ENCODE data around the gene CFB.
A peak's percentile ranks its signal among the peaks of the same experiment; 100 is the strongest.

The CFB gene

GRCh38 chr6:31899882-31900722 lies 45.8 kb upstream of the CFB start:
- 86% methylated on average over 31 of the region's 49 CpGs for WGBS (ENCODE audit: insufficient coverage)
- Histone ChIP-seq H3K27ac (ENCODE audit: insufficient read depth in 1 of 2, low read depth in 1 of 2, low read length in 2 of 2, poor library complexity in 1 of 2, severe bottlenecking in 2 of 2) (no peak overlapping the region), H3K4me3 (ENCODE audit: control insufficient read depth in 1 of 7, extremely low read depth in 1 of 7, insufficient read depth in 4 of 7, low read depth in 2 of 7, low read length in 6 of 7) (no peak overlapping the region), H3K9me3 (ENCODE audit: control extremely low read depth in 1 of 5, control insufficient read depth in 4 of 5, insufficient read depth in 2 of 5, low read depth in 1 of 5, low read length in 4 of 5) (no peaks in the 10 kb centered on the region), H3K36me3 (ENCODE audit: control insufficient read depth in 4 of 4, insufficient read depth in 4 of 4, low read length in 3 of 4) (peaks cover 0 to 16% (median 6%) of the 10 kb centered on the region in 4 experiments), H3K27me3 (replicated peaks in 2 of 5; ENCODE audit: control insufficient read depth in 4 of 5, insufficient read depth in 5 of 5, low read length in 4 of 5) (no peaks in the 10 kb centered on the region), H3K4me1 (ENCODE audit: control extremely low read depth in 1 of 4, control insufficient read depth in 4 of 4, insufficient read depth in 4 of 4, low read length in 3 of 4) (peaks cover 4 to 52% (median 40%) of the 10 kb centered on the region in 4 experiments)
- ChIA-PET CTCF (interaction anchor here (1.1 kb wide), 1 partner anchor 23 kb away, joined by 3 read pairs; no protein-coding TSS in a partner anchor), POLR2A (no interaction called here)
- DNase-seq: peak in 1 of 3 donors; percentile 26

- Histone ChIP-seq H3K27me3 (replicated peaks in 2 of 5; ENCODE audit: control insufficient read depth in 4 of 5, insufficient read depth in 5 of 5, low read length in 4 of 5) (no peaks in the 10 kb centered on the region), H3K36me3 (ENCODE audit: control insufficient read depth in 4 of 4, insufficient read depth in 4 of 4, low read length in 3 of 4) (peaks cover 0 to 7% (median 2%) of the 10 kb centered on the region in 4 experiments), H3K4me3 (ENCODE audit: control insufficient read depth in 1 of 7, extremely low read depth in 1 of 7, insufficient read depth in 4 of 7, low read depth in 2 of 7, low read length in 6 of 7) (peak overlapping the region; percentile 18 to 84 (median 61)), H3K9me3 (ENCODE audit: control extremely low read depth in 1 of 5, control insufficient read depth in 4 of 5, insufficient read depth in 2 of 5, low read depth in 1 of 5, low read length in 4 of 5) (no peaks in the 10 kb centered on the region), H3K4me1 (ENCODE audit: control extremely low read depth in 1 of 4, control insufficient read depth in 4 of 4, insufficient read depth in 4 of 4, low read length in 3 of 4) (peaks cover 4 to 52% (median 39%) of the 10 kb centered on the region in 4 experiments), H3K27ac (ENCODE audit: insufficient read depth in 1 of 2, low read depth in 1 of 2, low read length in 2 of 2, poor library complexity in 1 of 2, severe bottlenecking in 2 of 2) (peak overlapping the region in 1 of 2 experiments; percentile 77)
- ChIA-PET CTCF (interaction anchor here (1.1 kb wide), 1 partner anchor 22 kb away, joined by 3 read pairs; no protein-coding TSS in a partner anchor), POLR2A (no interaction called here)
- no peak for DNase-seq
- WGBS (ENCODE audit: insufficient coverage): 77% methylated on average over 24 of the region's 29 CpGs
Observed at GRCh38 chr6:31900917-31901414, 44.9 kb upstream of the CFB start.

DNA sequence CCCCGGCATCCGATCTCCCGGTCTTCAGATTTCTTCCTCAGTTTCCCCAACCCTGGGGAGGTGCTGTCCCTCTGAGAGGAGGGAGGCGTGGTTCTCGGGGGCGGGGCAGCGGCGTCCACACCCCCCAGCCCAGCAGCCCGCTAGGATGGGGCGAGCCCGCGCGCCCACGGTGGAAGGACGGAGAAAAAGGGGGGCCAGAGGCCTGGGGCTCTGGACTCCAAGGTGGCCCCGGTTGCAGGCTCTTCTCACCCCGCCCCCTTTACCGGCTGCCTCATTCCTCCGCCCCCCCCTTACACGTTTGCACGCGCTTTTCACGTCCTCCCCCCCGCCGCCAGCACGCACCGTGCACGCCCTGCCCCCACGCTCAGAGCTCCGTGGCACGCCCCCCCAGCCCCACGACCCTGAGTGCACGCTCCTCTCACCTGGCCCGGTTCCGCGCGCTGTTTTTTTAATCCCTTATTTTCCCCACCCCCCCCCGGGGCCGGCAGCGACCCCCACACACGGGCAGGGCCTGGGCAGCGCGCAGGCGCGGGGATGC lies 44.4 kb upstream of the CFB start:
- 0% methylated on average over 14 of the region's 45 CpGs for WGBS (ENCODE audit: insufficient coverage)
- peak; percentile 40 to 73 (median 68) for DNase-seq
- H3K27me3 ChIP-seq (replicated peaks in 2 of 5; ENCODE audit: control insufficient read depth in 4 of 5, insufficient read depth in 5 of 5, low read length in 4 of 5): no peaks in the 10 kb centered on the region
- H3K9me3 ChIP-seq (ENCODE audit: control extremely low read depth in 1 of 5, control insufficient read depth in 4 of 5, insufficient read depth in 2 of 5, low read depth in 1 of 5, low read length in 4 of 5): no peaks in the 10 kb centered on the region
- peak overlapping the region; percentile 18 to 84 (median 75) for H3K4me3 ChIP-seq (ENCODE audit: control insufficient read depth in 1 of 7, extremely low read depth in 1 of 7, insufficient read depth in 4 of 7, low read depth in 2 of 7, low read length in 6 of 7)
- H3K4me1 ChIP-seq (ENCODE audit: control extremely low read depth in 1 of 4, control insufficient read depth in 4 of 4, insufficient read depth in 4 of 4, low read length in 3 of 4): peaks cover 4 to 47% (median 36%) of the 10 kb centered on the region in 4 experiments
- H3K36me3 ChIP-seq (ENCODE audit: control insufficient read depth in 4 of 4, insufficient read depth in 4 of 4, low read length in 3 of 4): peaks cover 0 to 4% (median 0%) of the 10 kb centered on the region in 4 experiments
- H3K27ac ChIP-seq (ENCODE audit: insufficient read depth in 1 of 2, low read depth in 1 of 2, low read length in 2 of 2, poor library complexity in 1 of 2, severe bottlenecking in 2 of 2): peak overlapping the region; percentile 40 to 77
- CTCF ChIA-PET: no interaction called here
- POLR2A ChIA-PET: interaction anchor here (1.2 kb wide), 1 partner anchor 70 kb away, joined by 3 read pairs; the partner anchor contains the start of gene DXO

- ChIA-PET CTCF (interaction anchor here (0.6 to 3.0 kb wide), 3 partner anchors 14 to 77 kb away, joined by 3 to 12 read pairs (median 8); no protein-coding TSS in a partner anchor), POLR2A (interaction anchor here (0.6 to 1.2 kb wide), 2 partner anchors 25 to 70 kb away, joined by 3 read pairs; partner anchors contain the start of genes C2 and DXO)
Observed at GRCh38 chr6:31901953-31902643, 43.8 kb upstream of the CFB start, which contains the start of gene ZBTB12. ZBTB12 (minus strand) TSS chr6:31902086; CDS start chr6:31901305, 781 bp downstream.

DNA sequence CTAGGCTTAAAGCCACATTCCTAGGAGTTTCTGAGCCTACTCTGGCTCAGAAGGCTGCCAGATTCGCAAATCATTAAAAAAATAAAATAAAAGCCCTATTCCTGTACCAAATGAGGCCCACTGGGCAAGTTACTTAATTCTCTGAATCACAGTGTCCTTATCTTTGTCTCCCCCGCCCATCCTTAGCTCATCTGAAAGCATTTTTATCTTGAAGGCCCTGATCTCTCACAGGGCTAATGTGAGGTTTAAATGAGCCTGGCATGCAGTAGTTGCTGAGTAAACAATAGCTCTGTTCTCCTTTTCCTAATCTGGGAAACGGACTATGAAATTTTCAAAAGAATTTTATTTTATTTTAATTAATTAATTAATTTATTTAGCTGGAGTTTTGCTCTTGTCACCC lies 41.9 kb upstream of the CFB start:
- H3K36me3 ChIP-seq (ENCODE audit: control insufficient read depth in 4 of 4, insufficient read depth in 4 of 4, low read length in 3 of 4): peaks cover 0 to 4% (median 0%) of the 10 kb centered on the region in 4 experiments
- peaks cover 2 to 42% (median 22%) of the 10 kb centered on the region in 4 experiments for H3K4me1 ChIP-seq (ENCODE audit: control extremely low read depth in 1 of 4, control insufficient read depth in 4 of 4, insufficient read depth in 4 of 4, low read length in 3 of 4)
- 100% methylated on average over 1 of the region's 3 CpGs for WGBS (ENCODE audit: insufficient coverage)
- ChIA-PET POLR2A (no interaction called here), CTCF (interaction anchor here (2.2 to 3.0 kb wide), 2 partner anchors 16 to 17 kb away, joined by 8 to 12 read pairs; no protein-coding TSS in a partner anchor)
- DNase-seq: no peak
- no peak overlapping the region for H3K27ac ChIP-seq (ENCODE audit: insufficient read depth in 1 of 2, low read depth in 1 of 2, low read length in 2 of 2, poor library complexity in 1 of 2, severe bottlenecking in 2 of 2)
- H3K4me3 ChIP-seq (ENCODE audit: control insufficient read depth in 1 of 7, extremely low read depth in 1 of 7, insufficient read depth in 4 of 7, low read depth in 2 of 7, low read length in 6 of 7): no peak overlapping the region
- H3K9me3 ChIP-seq (ENCODE audit: control extremely low read depth in 1 of 5, control insufficient read depth in 4 of 5, insufficient read depth in 2 of 5, low read depth in 1 of 5, low read length in 4 of 5): no peaks in the 10 kb centered on the region
- H3K27me3 ChIP-seq (replicated peaks in 2 of 5; ENCODE audit: control insufficient read depth in 4 of 5, insufficient read depth in 5 of 5, low read length in 4 of 5): no peaks in the 10 kb centered on the region

More at GRCh38 chr6:31901953-31902643, 43.8 kb upstream of the CFB start, which contains the start of gene ZBTB12:
- peaks cover 0 to 4% (median 0%) of the 10 kb centered on the region in 4 experiments for H3K36me3 ChIP-seq (ENCODE audit: control insufficient read depth in 4 of 4, insufficient read depth in 4 of 4, low read length in 3 of 4)
- H3K4me3 ChIP-seq (ENCODE audit: control insufficient read depth in 1 of 7, extremely low read depth in 1 of 7, insufficient read depth in 4 of 7, low read depth in 2 of 7, low read length in 6 of 7): peak within 1 kb of the TSS; percentile 50 to 84 (median 75)
- peak; percentile 91 to 97 (median 96) for DNase-seq
- no peaks in the 10 kb centered on the region for H3K27me3 ChIP-seq (replicated peaks in 2 of 5; ENCODE audit: control insufficient read depth in 4 of 5, insufficient read depth in 5 of 5, low read length in 4 of 5)
- peak within 1 kb of the TSS; percentile 40 to 77 for H3K27ac ChIP-seq (ENCODE audit: insufficient read depth in 1 of 2, low read depth in 1 of 2, low read length in 2 of 2, poor library complexity in 1 of 2, severe bottlenecking in 2 of 2)
- H3K4me1 ChIP-seq (ENCODE audit: control extremely low read depth in 1 of 4, control insufficient read depth in 4 of 4, insufficient read depth in 4 of 4, low read length in 3 of 4): peaks cover 4 to 44% (median 34%) of the 10 kb centered on the region in 4 experiments
- no peaks in the 10 kb centered on the region for H3K9me3 ChIP-seq (ENCODE audit: control extremely low read depth in 1 of 5, control insufficient read depth in 4 of 5, insufficient read depth in 2 of 5, low read depth in 1 of 5, low read length in 4 of 5)
- WGBS (ENCODE audit: insufficient coverage): 0% methylated on average over 27 of the region's 77 CpGs

DNA sequence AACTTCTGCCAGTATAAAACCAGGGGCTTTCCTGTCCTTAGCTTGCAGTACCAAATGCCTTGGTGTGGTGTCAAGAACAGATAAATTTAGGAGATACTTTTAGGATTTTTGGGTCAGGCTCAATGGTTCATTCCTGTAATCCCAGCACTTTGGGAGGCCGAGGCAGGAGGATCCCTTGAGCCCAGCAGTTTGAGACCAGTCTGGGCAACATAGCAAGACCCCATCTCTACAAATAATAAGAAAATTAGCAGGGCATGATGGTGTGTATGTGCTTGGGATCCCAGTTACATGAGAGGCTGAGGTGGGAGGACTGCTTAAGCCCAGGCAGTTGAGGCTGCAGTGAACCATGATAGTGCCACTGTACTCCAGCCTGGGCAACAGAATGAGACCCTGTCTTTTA lies 40.9 kb upstream of the CFB start:
- Histone ChIP-seq H3K36me3 (ENCODE audit: control insufficient read depth in 4 of 4, insufficient read depth in 4 of 4, low read length in 3 of 4) (peaks cover 0 to 4% (median 0%) of the 10 kb centered on the region in 4 experiments), H3K9me3 (ENCODE audit: control extremely low read depth in 1 of 5, control insufficient read depth in 4 of 5, insufficient read depth in 2 of 5, low read depth in 1 of 5, low read length in 4 of 5) (no peaks in the 10 kb centered on the region), H3K27me3 (replicated peaks in 2 of 5; ENCODE audit: control insufficient read depth in 4 of 5, insufficient read depth in 5 of 5, low read length in 4 of 5) (no peaks in the 10 kb centered on the region), H3K4me1 (ENCODE audit: control extremely low read depth in 1 of 4, control insufficient read depth in 4 of 4, insufficient read depth in 4 of 4, low read length in 3 of 4) (peaks cover 2 to 31% (median 18%) of the 10 kb centered on the region in 4 experiments), H3K4me3 (ENCODE audit: control insufficient read depth in 1 of 7, extremely low read depth in 1 of 7, insufficient read depth in 4 of 7, low read depth in 2 of 7, low read length in 6 of 7) (no peak overlapping the region), H3K27ac (ENCODE audit: insufficient read depth in 1 of 2, low read depth in 1 of 2, low read length in 2 of 2, poor library complexity in 1 of 2, severe bottlenecking in 2 of 2) (no peak overlapping the region)
- CTCF ChIA-PET: interaction anchor here (1.0 to 3.0 kb wide), 3 partner anchors 16 to 47 kb away, joined by 4 to 12 read pairs (median 5); no protein-coding TSS in a partner anchor
- POLR2A ChIA-PET: no interaction called here
- DNase-seq: no peak
- WGBS (ENCODE audit: insufficient coverage): no CpG with 5 or more reads among the region's 1 CpG
